ENCODE results near the gene APH1B.

Gene APH1B

GRCh38 chr15:63274427-63274826, 3.0 kb upstream of the APH1B start:
- DNase-seq (ENCODE audit: extremely low spot score), result no peak
- POLR2A ChIA-PET, result no interaction called here
- CTCF ChIA-PET, result no interaction called here

GRCh38 chr15:63276342-63277037, 915 bp upstream of the APH1B start:
- TF ChIP-seq ZNF384 (IDR thresholded peaks at IDR 0.05) (no peak), HDGF (IDR thresholded peaks at IDR 0.05; ENCODE audit: borderline replicate concordance) (no peak)
- POLR2A ChIA-PET, result interaction anchor here (0.8 to 1.4 kb wide), 4 partner anchors 15 to 120 kb away, joined by 3 to 5 read pairs (median 3); partner anchors contain the start of gene RPS27L
- CTCF ChIA-PET, result interaction anchor here (0.5 to 0.7 kb wide), 2 partner anchors 14 to 559 kb away, joined by 3 to 4 read pairs; no protein-coding TSS in a partner anchor
- no peak for DNase-seq (ENCODE audit: extremely low spot score)

More at GRCh38 chr15:63274427-63274826, 3.0 kb upstream of the APH1B start:
- TF ChIP-seq L3MBTL2 (conservative IDR thresholded peaks at IDR 0.05) (no peak), FOXA1 (IDR thresholded peaks at IDR 0.05) (no peak), SUZ12 (IDR thresholded peaks at IDR 0.05) (no peak), TARDBP (IDR thresholded peaks at IDR 0.05) (no peak), FOXK2 (IDR thresholded peaks at IDR 0.05) (no peak), NFRKB (IDR thresholded peaks at IDR 0.05) (no peak), BHLHE40 (IDR thresholded peaks at IDR 0.05; ENCODE audit: borderline replicate concordance) (no peak), ARNT (IDR thresholded peaks at IDR 0.05) (no peak), ELF4 (IDR thresholded peaks at IDR 0.05) (no peak), LEF1 (IDR thresholded peaks at IDR 0.05; ENCODE audit: borderline replicate concordance) (no peak), FOXM1 (IDR thresholded peaks at IDR 0.05; ENCODE audit: borderline replicate concordance) (no peak), PKNOX1 (IDR thresholded peaks at IDR 0.05) (no peak), SP1 (IDR thresholded peaks at IDR 0.05) (no peak), CTBP1 (IDR thresholded peaks at IDR 0.05; ENCODE audit: borderline replicate concordance) (no peak), ZNF384 (IDR thresholded peaks at IDR 0.05) (no peak), HDGF (IDR thresholded peaks at IDR 0.05; ENCODE audit: borderline replicate concordance) (no peak)

GRCh38 chr15:63277893-63278456, 570 bp downstream of the APH1B start:
- CTCF ChIA-PET, result interaction anchor here (0.6 kb wide), 1 partner anchor 362 kb away, joined by 4 read pairs; no protein-coding TSS in a partner anchor
- no peak for DNase-seq (ENCODE audit: extremely low spot score)
- TF ChIP-seq ARNT (IDR thresholded peaks at IDR 0.05) (no peak), NFRKB (IDR thresholded peaks at IDR 0.05) (no peak), ZNF384 (IDR thresholded peaks at IDR 0.05) (no peak), SP1 (IDR thresholded peaks at IDR 0.05) (no peak)
- POLR2A ChIA-PET, result interaction anchor here (0.6 to 1.4 kb wide), 3 partner anchors 13 to 244 kb away, joined by 3 to 6 read pairs (median 3); partner anchors contain the start of gene RPS27L

GRCh38 chr15:63283126-63283525, 5.7 kb downstream of the APH1B start:
- ChIA-PET POLR2A (no interaction called here), CTCF (no interaction called here)
- DNase-seq (ENCODE audit: extremely low spot score), result no peak
- no peak for TF ChIP-seq PKNOX1 (IDR thresholded peaks at IDR 0.05)
- no peak for TF ChIP-seq CTBP1 (IDR thresholded peaks at IDR 0.05; ENCODE audit: borderline replicate concordance)
- TF ChIP-seq HDGF (IDR thresholded peaks at IDR 0.05; ENCODE audit: borderline replicate concordance), result no peak
- TF ChIP-seq ELF4 (IDR thresholded peaks at IDR 0.05), result no peak
- no peak for TF ChIP-seq FOXM1 (IDR thresholded peaks at IDR 0.05; ENCODE audit: borderline replicate concordance)
- no peak for TF ChIP-seq BHLHE40 (IDR thresholded peaks at IDR 0.05; ENCODE audit: borderline replicate concordance)
- no peak for TF ChIP-seq FOXK2 (IDR thresholded peaks at IDR 0.05)
- TF ChIP-seq LEF1 (IDR thresholded peaks at IDR 0.05; ENCODE audit: borderline replicate concordance), result no peak
- no peak for TF ChIP-seq ZNF384 (IDR thresholded peaks at IDR 0.05)
- TF ChIP-seq L3MBTL2 (conservative IDR thresholded peaks at IDR 0.05), result no peak
- no peak for TF ChIP-seq SUZ12 (IDR thresholded peaks at IDR 0.05)
- TF ChIP-seq FOXA1 (IDR thresholded peaks at IDR 0.05), result no peak

- CTCF ChIA-PET, result no interaction called here
- no peak for DNase-seq (ENCODE audit: extremely low spot score)
- POLR2A ChIA-PET, result no interaction called here
- TF ChIP-seq FOXM1 (IDR thresholded peaks at IDR 0.05; ENCODE audit: borderline replicate concordance) (no peak), L3MBTL2 (conservative IDR thresholded peaks at IDR 0.05) (no peak), NFRKB (IDR thresholded peaks at IDR 0.05) (no peak), ZNF384 (IDR thresholded peaks at IDR 0.05) (no peak), ARNT (IDR thresholded peaks at IDR 0.05) (no peak), ELF4 (IDR thresholded peaks at IDR 0.05) (no peak), LEF1 (IDR thresholded peaks at IDR 0.05; ENCODE audit: borderline replicate concordance) (no peak)
These were observed 6.9 kb downstream of the APH1B start for GRCh38 chr15:63284335-63284734.

- ChIA-PET POLR2A (no interaction called here), CTCF (no interaction called here)
- DNase-seq (ENCODE audit: extremely low spot score), result no peak
- no peak for TF ChIP-seq L3MBTL2 (conservative IDR thresholded peaks at IDR 0.05)
- no peak for TF ChIP-seq FOXA1 (IDR thresholded peaks at IDR 0.05)
- TF ChIP-seq TARDBP (IDR thresholded peaks at IDR 0.05), result no peak
- no peak for TF ChIP-seq HDGF (IDR thresholded peaks at IDR 0.05; ENCODE audit: borderline replicate concordance)
- no peak for TF ChIP-seq ELF4 (IDR thresholded peaks at IDR 0.05)
- no peak for TF ChIP-seq CTBP1 (IDR thresholded peaks at IDR 0.05; ENCODE audit: borderline replicate concordance)
- no peak for TF ChIP-seq ZNF384 (IDR thresholded peaks at IDR 0.05)
These were observed 9.7 kb downstream of the APH1B start for GRCh38 chr15:63287109-63287508.

GRCh38 chr15:63288342-63288741, 10.9 kb downstream of the APH1B start:
- TF ChIP-seq SP1 (IDR thresholded peaks at IDR 0.05), result no peak
- no peak for TF ChIP-seq FOXA1 (IDR thresholded peaks at IDR 0.05)
- TF ChIP-seq TARDBP (IDR thresholded peaks at IDR 0.05), result no peak
- no peak for TF ChIP-seq FOXM1 (IDR thresholded peaks at IDR 0.05; ENCODE audit: borderline replicate concordance)
- CTCF ChIA-PET, result interaction anchor here (0.7 kb wide), 1 partner anchor 161 kb away, joined by 3 read pairs; no protein-coding TSS in a partner anchor
- DNase-seq (ENCODE audit: extremely low spot score), result no peak
- POLR2A ChIA-PET, result no interaction called here

All from HEK293T (cell line).